CD8-positive, alpha-beta memory T cell (primary cell): ENCODE measurements around the gene ZNF157. TPM values are rescaled to one million over a fixed set of nuclear protein-coding genes. Genes with fewer than 3 reads are reported as not detected.

Source experiments
- CTCF ChIA-PET: fragments of 350-600 bp; sonication (Branson Sonifier 250); formaldehyde crosslinking; loops from one replicate; lab custom pipeline; 2021; ENCODE audit warnings: antibody characterized with exemption; lab: Charles Lee
- POLR2A ChIA-PET: fragments of 350-600 bp; sonication (Branson Sonifier 250); formaldehyde crosslinking; loops from one replicate; lab custom pipeline; 2021; ENCODE audit warnings: antibody characterized with exemption; lab: Charles Lee
- DNase-seq, 5 donors: peaks; one replicate each; pipeline versions ENCODE4 v3.0.0 to v3.0.0-alpha.2; 2020 to 2022; ENCODE audit warnings: mixed read lengths in 1 of 5
- H3K27ac ChIP-seq: one replicate; pipeline ENCODE4 v1.7.0; 2013; ENCODE audit warnings: low read depth, mild to moderate bottlenecking, low read length, moderate library complexity
- H3K27me3 ChIP-seq: 2 replicates; pipeline ENCODE4 v1.7.0; 2013; ENCODE audit warnings: low read length, mild to moderate bottlenecking; ENCODE audit not compliant: insufficient read depth, poor library complexity, severe bottlenecking
- H3K36me3 ChIP-seq: 2 replicates; pipeline ENCODE4 v1.7.0; 2013; ENCODE audit warnings: mild to moderate bottlenecking, low read length, moderate library complexity; ENCODE audit not compliant: insufficient read depth
- H3K4me1 ChIP-seq: 2 replicates; pipeline ENCODE4 v1.7.0; 2013; ENCODE audit warnings: mild to moderate bottlenecking, low read length, moderate library complexity; ENCODE audit not compliant: insufficient read depth
- H3K4me3 ChIP-seq: 2 replicates; pipeline ENCODE4 v1.7.0; 2013; ENCODE audit warnings: mild to moderate bottlenecking, low read length
- H3K9me3 ChIP-seq: 2 replicates; pipeline ENCODE4 v1.7.0; 2013; ENCODE audit warnings: mild to moderate bottlenecking, low read length
- H3K27ac Mint-ChIP-seq, 8 donors: one replicate each; pipeline ENCODE4 v1.8.0; 2020 to 2021; ENCODE audit warnings: mixed read lengths in 8 of 8, mild to moderate bottlenecking in 6 of 8, inconsistent platforms in 3 of 8, moderate library complexity in 3 of 8
- H3K27me3 Mint-ChIP-seq, 2 donors: one replicate each; pipeline ENCODE4 v1.8.0; 2020 to 2021; ENCODE audit warnings: mixed read lengths in 2 of 2, mild to moderate bottlenecking in 1 of 2, moderate library complexity in 1 of 2
- H3K36me3 Mint-ChIP-seq, 3 donors: one replicate each; pipeline ENCODE4 v1.8.0; 2020 to 2021; ENCODE audit warnings: mixed read lengths in 3 of 3, inconsistent platforms in 1 of 3, mild to moderate bottlenecking in 1 of 3
- H3K4me1 Mint-ChIP-seq, 3 donors: one replicate each; pipeline ENCODE4 v1.8.0; 2020 to 2021; ENCODE audit warnings: mixed read lengths in 3 of 3, inconsistent platforms in 1 of 3, mild to moderate bottlenecking in 1 of 3
- H3K4me3 Mint-ChIP-seq, 7 donors: one replicate each; pipeline ENCODE4 v1.8.0; 2020 to 2021; ENCODE audit warnings: mixed read lengths in 7 of 7, mild to moderate bottlenecking in 6 of 7, moderate library complexity in 4 of 7, inconsistent platforms in 2 of 7
- H3K9me3 Mint-ChIP-seq, 5 donors: one replicate each; pipeline ENCODE4 v1.8.0; 2020 to 2022; ENCODE audit warnings: mixed read lengths in 5 of 5, mild to moderate bottlenecking in 3 of 5, moderate library complexity in 2 of 5, inconsistent platforms in 1 of 5
- polyA plus RNA-seq: library from polyadenylated mRNA; unstranded; fragments of 300-500 nt; fragmentation: Illumina TruSeq; gene quantifications from one replicate; pipeline ENCODE4 v1.2.3, GENCODE V29; 2021
- total RNA-seq, 2 experiments: library from RNA; stranded (reverse); gene quantifications; one replicate each; pipeline ENCODE4 v1.2.3, GENCODE V29; 2021

ZNF157 gene
- total and polyA plus RNA-seq, 3 experiments from 2014 or later = 0.60 to 0.79 TPM; not detected in 1

- Mint-ChIP-seq H3K27me3 (peaks cover 0 to 4% of the 10 kb centered on the region in 2 donors), H3K36me3 (peaks cover 11 to 39% (median 28%) of the 10 kb centered on the region in 3 donors), H3K9me3 (peaks cover 0 to 54% (median 44%) of the 10 kb centered on the region in 5 donors), H3K4me3 (no peak overlapping the region), H3K4me1 (no peaks in the 10 kb centered on the region), H3K27ac (no peak overlapping the region)
- POLR2A ChIA-PET = no interaction called here
- H3K36me3 ChIP-seq = no peaks in the 10 kb centered on the region
- no peaks in the 10 kb centered on the region for H3K4me1 ChIP-seq
- DNase-seq = no peak
- CTCF ChIA-PET = no interaction called here
- no peaks in the 10 kb centered on the region for H3K27me3 ChIP-seq
- H3K9me3 ChIP-seq = peaks cover 11% of the 10 kb centered on the region
- no peak overlapping the region for H3K27ac ChIP-seq
- H3K4me3 ChIP-seq = no peak overlapping the region
These were observed 42.8 kb downstream of the ZNF157 start for GRCh38 chrX:47413179-47413594.

- no peaks in the 10 kb centered on the region for H3K4me1 Mint-ChIP-seq
- POLR2A ChIA-PET = no interaction called here
- H3K27me3 Mint-ChIP-seq = peaks cover 0 to 1% of the 10 kb centered on the region in 2 donors
- peaks cover 0 to 13% (median 2%) of the 10 kb centered on the region in 3 donors for H3K36me3 Mint-ChIP-seq
- peaks cover 0 to 19% (median 6%) of the 10 kb centered on the region in 5 donors for H3K9me3 Mint-ChIP-seq
- Histone ChIP-seq H3K27me3 (no peaks in the 10 kb centered on the region), H3K9me3 (no peaks in the 10 kb centered on the region), H3K27ac (no peak overlapping the region), H3K4me1 (no peaks in the 10 kb centered on the region), H3K4me3 (no peak overlapping the region), H3K36me3 (no peaks in the 10 kb centered on the region)
- DNase-seq = no peak
- CTCF ChIA-PET = no interaction called here
- peak overlapping the region in 1 of 8 donors; percentile 55 for H3K27ac Mint-ChIP-seq
- no peak overlapping the region for H3K4me3 Mint-ChIP-seq
These were observed 49.9 kb downstream of the ZNF157 start for GRCh38 chrX:47420265-47420664.

- no peak overlapping the region for H3K27ac ChIP-seq
- Mint-ChIP-seq H3K36me3 (peaks cover 0 to 13% (median 2%) of the 10 kb centered on the region in 3 donors), H3K27me3 (peaks cover 0 to 3% of the 10 kb centered on the region in 2 donors), H3K9me3 (peaks cover 0 to 15% (median 4%) of the 10 kb centered on the region in 5 donors), H3K4me3 (no peak overlapping the region), H3K27ac (no peak overlapping the region), H3K4me1 (no peaks in the 10 kb centered on the region)
- ChIA-PET CTCF (no interaction called here), POLR2A (no interaction called here)
- no peaks in the 10 kb centered on the region for H3K27me3 ChIP-seq
- H3K4me3 ChIP-seq = no peak overlapping the region
- no peaks in the 10 kb centered on the region for H3K9me3 ChIP-seq
- DNase-seq = no peak
- no peaks in the 10 kb centered on the region for H3K36me3 ChIP-seq
- H3K4me1 ChIP-seq = no peaks in the 10 kb centered on the region
These were observed 50.6 kb downstream of the ZNF157 start for GRCh38 chrX:47420962-47421361.

DNA sequence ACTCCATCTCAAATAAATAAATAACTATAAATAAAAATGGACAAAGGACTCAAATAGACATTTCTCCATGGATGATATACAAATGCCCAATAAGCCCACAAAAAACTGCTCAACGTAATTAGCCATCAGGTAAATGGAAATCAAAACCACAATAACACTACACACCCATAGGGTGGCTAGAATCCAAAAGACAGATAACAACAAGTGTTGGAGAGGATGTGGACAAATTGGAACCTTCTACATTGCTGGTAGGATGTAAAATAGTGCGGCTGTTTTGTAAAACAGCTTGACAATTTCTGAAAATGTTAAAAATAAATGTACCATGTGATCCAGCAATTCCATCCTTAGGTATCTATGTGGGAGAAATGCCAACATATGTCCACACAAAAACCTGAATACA lies 52.1 kb downstream of the ZNF157 start:
- CTCF ChIA-PET = no interaction called here
- Histone ChIP-seq H3K36me3 (no peaks in the 10 kb centered on the region), H3K27ac (no peak overlapping the region), H3K27me3 (no peaks in the 10 kb centered on the region), H3K4me3 (no peak overlapping the region), H3K9me3 (no peaks in the 10 kb centered on the region), H3K4me1 (no peaks in the 10 kb centered on the region)
- Mint-ChIP-seq H3K27ac (no peak overlapping the region), H3K4me3 (no peak overlapping the region), H3K27me3 (peaks cover 0 to 3% of the 10 kb centered on the region in 2 donors), H3K4me1 (no peaks in the 10 kb centered on the region), H3K36me3 (peaks cover 0 to 13% (median 2%) of the 10 kb centered on the region in 3 donors), H3K9me3 (peaks cover 0 to 5% (median 2%) of the 10 kb centered on the region in 5 donors)
- POLR2A ChIA-PET = no interaction called here
- no peak for DNase-seq

DNA sequence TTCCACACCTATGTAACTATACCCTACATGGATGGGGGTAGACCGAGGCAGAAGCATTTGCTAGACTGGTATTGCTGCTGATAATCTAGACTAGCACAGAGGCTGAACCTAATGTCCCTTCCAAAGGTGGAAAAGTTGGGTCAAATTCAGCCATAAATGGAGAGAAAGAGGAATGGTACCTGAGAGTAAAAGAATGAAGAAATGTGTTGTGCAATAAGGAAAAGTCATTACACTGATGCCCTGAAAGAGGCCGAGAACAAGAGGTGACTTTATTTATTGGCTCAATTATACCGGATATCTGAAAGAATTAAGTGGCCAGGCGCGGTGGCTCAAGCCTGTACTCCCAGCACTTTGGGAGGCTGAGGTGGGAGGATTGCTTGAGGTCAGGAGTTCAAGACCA lies 60.5 kb downstream of the ZNF157 start:
- Mint-ChIP-seq H3K36me3 (peaks cover 0 to 3% (median 0%) of the 10 kb centered on the region in 3 donors), H3K27me3 (peaks cover 0 to 4% of the 10 kb centered on the region in 2 donors), H3K4me3 (no peak overlapping the region), H3K9me3 (peaks cover 0 to 2% (median 0%) of the 10 kb centered on the region in 5 donors), H3K4me1 (no peaks in the 10 kb centered on the region), H3K27ac (no peak overlapping the region)
- ChIA-PET CTCF (no interaction called here), POLR2A (no interaction called here)
- Histone ChIP-seq H3K27ac (no peak overlapping the region), H3K4me3 (no peak overlapping the region), H3K36me3 (no peaks in the 10 kb centered on the region), H3K4me1 (no peaks in the 10 kb centered on the region), H3K9me3 (no peaks in the 10 kb centered on the region), H3K27me3 (no peaks in the 10 kb centered on the region)
- no peak for DNase-seq

DNA sequence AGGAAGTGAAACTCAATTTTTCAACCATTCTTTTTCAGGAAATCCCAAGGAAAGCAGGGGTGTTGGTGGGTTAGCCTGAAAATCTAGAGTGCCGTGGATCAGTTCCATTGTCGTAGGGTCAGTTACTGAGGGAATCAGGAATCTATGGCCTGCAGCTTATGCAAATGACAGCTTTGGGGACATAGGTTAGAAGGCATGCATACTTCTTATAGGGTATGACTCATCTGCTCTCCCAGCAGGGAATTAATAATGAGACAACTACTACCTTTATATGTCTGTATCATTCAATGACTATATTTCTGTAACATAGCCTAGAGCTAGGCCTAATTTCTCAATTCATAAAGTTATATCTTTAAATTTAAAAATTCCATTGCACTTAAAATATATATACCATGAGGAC lies 76.1 kb downstream of the ZNF157 start:
- Histone ChIP-seq H3K36me3 (peaks cover 21% of the 10 kb centered on the region), H3K9me3 (peaks cover 21% of the 10 kb centered on the region), H3K4me1 (no peaks in the 10 kb centered on the region), H3K27ac (no peak overlapping the region), H3K27me3 (no peaks in the 10 kb centered on the region), H3K4me3 (no peak overlapping the region)
- CTCF ChIA-PET = no interaction called here
- H3K27ac Mint-ChIP-seq = no peak overlapping the region
- no peak for DNase-seq
- peaks cover 11 to 57% (median 32%) of the 10 kb centered on the region in 3 donors for H3K36me3 Mint-ChIP-seq
- H3K4me1 Mint-ChIP-seq = no peaks in the 10 kb centered on the region
- POLR2A ChIA-PET = no interaction called here
- H3K4me3 Mint-ChIP-seq = no peak overlapping the region
- peaks cover 0 to 3% of the 10 kb centered on the region in 2 donors for H3K27me3 Mint-ChIP-seq
- peaks cover 9 to 44% (median 39%) of the 10 kb centered on the region in 5 donors for H3K9me3 Mint-ChIP-seq

GRCh38 chrX:47446971-47447370 lies 76.6 kb downstream of the ZNF157 start:
- Histone ChIP-seq H3K27ac (no peak overlapping the region), H3K9me3 (peaks cover 21% of the 10 kb centered on the region), H3K36me3 (peaks cover 21% of the 10 kb centered on the region), H3K4me1 (no peaks in the 10 kb centered on the region), H3K27me3 (no peaks in the 10 kb centered on the region), H3K4me3 (no peak overlapping the region)
- Mint-ChIP-seq H3K4me1 (no peaks in the 10 kb centered on the region), H3K36me3 (peaks cover 13 to 57% (median 35%) of the 10 kb centered on the region in 3 donors), H3K27ac (no peak overlapping the region), H3K4me3 (no peak overlapping the region), H3K9me3 (peaks cover 7 to 44% (median 39%) of the 10 kb centered on the region in 5 donors), H3K27me3 (peaks cover 0 to 1% of the 10 kb centered on the region in 2 donors)
- DNase-seq = no peak
- ChIA-PET CTCF (no interaction called here), POLR2A (no interaction called here)

- DNase-seq = no peak
- H3K9me3 ChIP-seq = peaks cover 21% of the 10 kb centered on the region
- H3K27ac ChIP-seq = no peak overlapping the region
- Mint-ChIP-seq H3K4me3 (no peak overlapping the region), H3K36me3 (peaks cover 15 to 61% (median 41%) of the 10 kb centered on the region in 3 donors), H3K4me1 (no peaks in the 10 kb centered on the region), H3K27ac (no peak overlapping the region), H3K27me3 (peaks cover 0 to 6% of the 10 kb centered on the region in 2 donors), H3K9me3 (peaks cover 5 to 44% (median 37%) of the 10 kb centered on the region in 5 donors)
- peaks cover 21% of the 10 kb centered on the region for H3K36me3 ChIP-seq
- ChIA-PET POLR2A (no interaction called here), CTCF (no interaction called here)
- no peaks in the 10 kb centered on the region for H3K27me3 ChIP-seq
- no peak overlapping the region for H3K4me3 ChIP-seq
- H3K4me1 ChIP-seq = no peaks in the 10 kb centered on the region
These were observed 77.2 kb downstream of the ZNF157 start for GRCh38 chrX:47447607-47448006.
